Omental fat pad (tissue), 4 donors: ENCODE measurements around the gene SPTBN5. TPM values are rescaled to one million over a fixed set of nuclear protein-coding genes. Genes with fewer than 3 reads are reported as not detected.

Experiments
- ATAC-seq: fragments of 150-250 bp; one replicate; pipeline ENCODE4 v1.9.1; 2016; ENCODE audit warnings: mild to moderate bottlenecking, moderate library complexity; ENCODE audit not compliant: low FRiP score
- DNase-seq: peaks from one replicate; pipeline ENCODE4 v3.0.0-alpha.2; 2019; ENCODE audit warnings: low spot score
- CTCF ChIP-seq, 3 donors: fragments of 450-650 bp; IDR thresholded peaks; one replicate each; pipeline ENCODE4 v1.5.1; 2016 to 2017; ENCODE audit warnings: antibody characterized with exemption in 3 of 3, mild to moderate bottlenecking in 3 of 3, moderate library complexity in 2 of 3
- total RNA-seq, 4 donors: library from RNA; depleted of rRNA; stranded (reverse); fragments of >200 nt; gene quantifications; one replicate each; pipeline ENCODE4 v1.1.0, GENCODE V29; 2016

SPTBN5 gene
- 1 to 10 TPM in 3 of 4 donors, under 1 TPM in 1; 0.19 to 3.8 (median 1.8) TPM for total RNA-seq

GRCh38 chr15:41893422-41894250, at the start of gene SPTBN5:
TSS of gene SPTBN5 (minus strand) at chr15:41894053. CDS start at chr15:41893497, 556 bp downstream.
- TF ChIP-seq CTCF (IDR thresholded peaks at IDR 0.05) = no peak
- no peak for ATAC-seq
- no peak for DNase-seq

DNA sequence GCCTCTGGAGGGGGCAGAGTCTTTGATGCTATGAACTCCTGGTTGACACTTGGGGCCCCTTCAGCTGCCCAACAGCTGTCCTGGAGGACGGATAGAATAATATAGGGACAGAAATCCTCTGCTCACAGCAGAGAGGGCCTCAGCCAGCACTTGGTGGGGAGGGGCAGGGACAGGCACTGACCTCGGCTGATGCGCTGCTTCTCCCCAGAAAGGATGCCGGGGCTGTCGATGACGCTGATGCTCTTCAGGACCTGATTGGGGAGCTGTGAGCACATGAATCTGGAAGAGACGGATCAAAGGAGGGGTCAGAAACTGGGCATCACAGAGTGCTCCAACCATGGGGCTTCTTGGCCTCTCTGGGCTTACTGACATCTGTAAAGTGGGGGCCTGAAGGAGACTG, 49.0 kb upstream of the SPTBN5 start:
- no peak for DNase-seq
- ATAC-seq = no peak
- TF ChIP-seq CTCF (IDR thresholded peaks at IDR 0.05) = no peak

DNA sequence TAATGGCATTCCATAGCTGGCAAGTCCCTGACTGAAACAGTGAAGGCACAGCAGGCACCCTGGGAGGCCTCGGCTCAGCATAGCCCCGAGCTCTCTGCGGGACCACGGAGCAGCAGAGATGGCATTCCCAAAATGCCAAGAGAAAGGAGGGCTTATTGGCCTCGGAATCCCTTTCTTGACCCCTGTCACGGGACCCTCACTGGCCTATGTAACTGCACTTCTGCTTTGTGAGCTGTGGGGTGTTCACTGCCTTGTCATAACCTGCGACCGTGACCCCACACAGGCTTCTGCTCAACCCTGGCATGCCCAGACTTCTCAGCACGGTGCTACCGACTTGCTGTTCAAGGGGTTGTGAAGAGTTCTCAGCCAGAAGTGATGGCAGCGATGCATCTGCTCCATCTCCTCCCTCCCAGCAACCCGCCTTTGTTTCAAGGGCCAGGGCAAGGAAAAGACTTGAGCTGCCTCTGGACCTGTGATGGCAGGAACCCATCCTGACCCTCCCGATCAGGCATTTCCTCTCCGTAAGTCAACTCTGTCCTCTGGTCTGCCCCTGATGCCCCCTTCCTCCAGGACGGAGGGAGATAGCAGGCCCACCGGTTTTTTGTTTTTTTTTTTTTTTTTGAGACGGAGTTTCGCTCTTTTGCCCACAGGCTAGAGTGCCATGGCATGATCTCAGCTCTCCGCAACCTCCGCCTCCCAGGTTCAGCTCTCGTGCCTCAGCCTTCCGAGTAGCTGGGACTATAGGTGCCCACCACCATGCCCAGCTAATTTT, 48.0 kb upstream of the SPTBN5 start:
- DNase-seq = no peak
- TF ChIP-seq CTCF (IDR thresholded peaks at IDR 0.05) = no peak
- ATAC-seq = no peak

DNA sequence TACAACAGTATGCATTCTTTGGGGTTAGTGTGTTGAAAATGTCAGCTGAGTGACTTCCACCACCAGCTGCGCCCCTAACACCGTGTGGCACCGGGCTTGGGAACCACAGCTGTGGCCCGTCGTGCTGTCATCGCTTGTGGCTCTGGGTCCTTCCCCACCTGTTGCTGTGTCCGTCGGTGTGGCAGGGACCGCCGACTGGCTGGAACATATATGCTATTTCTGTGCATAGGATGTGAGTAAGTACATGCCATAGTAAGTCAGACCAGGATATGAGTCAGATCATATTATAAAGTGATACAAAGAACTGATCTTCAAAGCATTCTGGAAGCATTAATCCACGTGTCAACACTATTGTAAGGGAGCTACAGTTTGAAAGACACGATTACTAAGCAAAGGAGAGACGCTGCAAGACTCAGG, 46.6 kb upstream of the SPTBN5 start:
- no peak for DNase-seq
- TF ChIP-seq CTCF (IDR thresholded peaks at IDR 0.05) = no peak
- no peak for ATAC-seq

- ATAC-seq = no peak
- TF ChIP-seq CTCF (IDR thresholded peaks at IDR 0.05) = no peak
- DNase-seq = no peak
Measured at GRCh38 chr15:41939986-41940385, 46.1 kb upstream of the SPTBN5 start.

- TF ChIP-seq CTCF (IDR thresholded peaks at IDR 0.05) = no peak
- ATAC-seq (no peak), DNase-seq (no peak)
Measured at GRCh38 chr15:41937568-41937923, 43.7 kb upstream of the SPTBN5 start.
